IMR-90 (cell line): ENCODE results near the gene ELSPBP1.

Experiments
- BHLHE40 ChIP-seq: fragments of 150-350 bp; IDR thresholded peaks from 2 replicates; pipeline ENCODE4 v1.6.1; 2016; ENCODE audit warnings: mild to moderate bottlenecking, low read depth, low read length
- CEBPB ChIP-seq: IDR thresholded peaks from 2 replicates; pipeline ENCODE4 v1.6.1; 2012; ENCODE audit warnings: low read depth, low read length, improper control_type of control experiment
- CTCF ChIP-seq: conservative IDR thresholded peaks from 2 replicates; pipeline ENCODE4 v1.5.1; 2012; ENCODE audit warnings: mild to moderate bottlenecking, low read depth, low read length, improper control_type of control experiment
- FOS ChIP-seq: fragments of 150-350 bp; IDR thresholded peaks from 2 replicates; pipeline ENCODE4 v1.6.1; 2016; ENCODE audit warnings: low read depth, low read length
- MAFK ChIP-seq: IDR thresholded peaks from 2 replicates; pipeline ENCODE4 v1.6.1; 2012; ENCODE audit warnings: low read depth, low read length, improper control_type of control experiment
- MXI1 ChIP-seq: IDR thresholded peaks from 2 replicates; pipeline ENCODE4 v1.6.1; 2012; ENCODE audit warnings: low read depth, mild to moderate bottlenecking, low read length, moderate library complexity, borderline replicate concordance
- POLR2A ChIP-seq: IDR thresholded peaks from 2 replicates; pipeline ENCODE4 v1.6.1; 2012; ENCODE audit warnings: mild to moderate bottlenecking, low read depth, low read length
- RAD21 ChIP-seq: IDR thresholded peaks from 2 replicates; pipeline ENCODE4 v1.6.1; 2012; ENCODE audit warnings: low read length, improper control_type of control experiment
- RCOR1 ChIP-seq: IDR thresholded peaks from 2 replicates; pipeline ENCODE4 v1.6.1; 2012; ENCODE audit warnings: mild to moderate bottlenecking, low read length, improper control_type of control experiment; ENCODE audit not compliant: insufficient replicate concordance
- RFX5 ChIP-seq: IDR thresholded peaks from 2 replicates; pipeline ENCODE4 v1.8.0; 2012; ENCODE audit warnings: low read depth, mild to moderate bottlenecking, low read length, moderate library complexity
- SMC3 ChIP-seq: fragments of 150-350 bp; IDR thresholded peaks from 2 replicates; pipeline ENCODE4 v1.6.1; 2016; ENCODE audit warnings: low read depth, mild to moderate bottlenecking, antibody characterized with exemption, low read length, moderate library complexity
- TF ChIP-seq, protein P1 (sequence below): fragments of 150-350 bp; IDR thresholded peaks from 2 replicates; pipeline ENCODE4 v1.6.1; 2016; ENCODE audit warnings: low read depth, mild to moderate bottlenecking, low read length, moderate library complexity, borderline replicate concordance

- TF ChIP-seq CTCF, result no peak
- no peak for TF ChIP-seq POLR2A
- no peak for TF ChIP-seq MXI1
- no peak for TF ChIP-seq FOS
- TF ChIP-seq RCOR1, result no peak
- no peak for TF ChIP-seq SMC3
- no peak for TF ChIP-seq MAFK
- TF ChIP-seq RAD21, result no peak
- no peak for TF ChIP-seq CEBPB
- TF ChIP-seq BHLHE40, result no peak
- TF ChIP-seq RFX5, result no peak
- TF ChIP-seq, protein P1, sequence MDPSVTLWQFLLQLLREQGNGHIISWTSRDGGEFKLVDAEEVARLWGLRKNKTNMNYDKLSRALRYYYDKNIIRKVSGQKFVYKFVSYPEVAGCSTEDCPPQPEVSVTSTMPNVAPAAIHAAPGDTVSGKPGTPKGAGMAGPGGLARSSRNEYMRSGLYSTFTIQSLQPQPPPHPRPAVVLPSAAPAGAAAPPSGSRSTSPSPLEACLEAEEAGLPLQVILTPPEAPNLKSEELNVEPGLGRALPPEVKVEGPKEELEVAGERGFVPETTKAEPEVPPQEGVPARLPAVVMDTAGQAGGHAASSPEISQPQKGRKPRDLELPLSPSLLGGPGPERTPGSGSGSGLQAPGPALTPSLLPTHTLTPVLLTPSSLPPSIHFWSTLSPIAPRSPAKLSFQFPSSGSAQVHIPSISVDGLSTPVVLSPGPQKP, result no peak
These were observed 35.6 kb downstream of the ELSPBP1 start for GRCh38 chr19:48030073-48030472.
